ENCODE data around the gene GNB3. TPM values are rescaled to one million over a fixed set of nuclear protein-coding genes. Genes with fewer than 3 reads are reported as not detected.
A peak's percentile ranks its signal among the peaks of the same experiment; 100 is the strongest.
"Not testable (repeated sequence)": the region's sequence is repeated elsewhere in the genome, so short reads cannot be mapped to it uniquely, and the experiment has no call there.

Gene GNB3
- total RNA-seq, 2 donors from 2014 or later, result 0.62 to 0.72 TPM

- no peaks in the 10 kb centered on the region for H3K9me3 ChIP-seq
- peaks cover 12% of the 10 kb centered on the region for H3K36me3 ChIP-seq
- no peak for TF ChIP-seq CTCF (IDR thresholded peaks at IDR 0.05)
- peak overlapping the region; percentile 98 for H3K4me3 ChIP-seq
- H3K27me3 ChIP-seq, result no peaks in the 10 kb centered on the region
- peaks cover 22% of the 10 kb centered on the region for H3K4me1 ChIP-seq
- peak overlapping the region; percentile 90 to 97 for H3K9ac ChIP-seq (ENCODE audit: low read depth in 2 of 2, low read length in 2 of 2)
- intact Hi-C loops (cut with DNase I), result loop anchor here (5.0 kb wide), 1 partner anchor 99 kb away; no protein-coding TSS in a partner anchor
- DNase-seq, result no peak
- peak overlapping the region; percentile 96 for H3K27ac ChIP-seq
These were observed 27.7 kb downstream of the GNB3 start for GRCh38 chr12:6868211-6869048.

GRCh38 chr12:6869049-6870021 lies 28.6 kb downstream of the GNB3 start:
- intact Hi-C loops (cut with DNase I), result loop anchor here (5.0 kb wide), 1 partner anchor 98 kb away; no protein-coding TSS in a partner anchor
- DNase-seq, result peak; percentile 93
- Histone ChIP-seq H3K27me3 (no peaks in the 10 kb centered on the region), H3K27ac (peak overlapping the region; percentile 96), H3K4me3 (peak overlapping the region; percentile 98), H3K36me3 (peaks cover 12% of the 10 kb centered on the region), H3K9ac (ENCODE audit: low read depth in 2 of 2, low read length in 2 of 2) (peak overlapping the region; percentile 90 to 97), H3K4me1 (peaks cover 22% of the 10 kb centered on the region), H3K9me3 (no peaks in the 10 kb centered on the region)
- TF ChIP-seq CTCF (IDR thresholded peaks at IDR 0.05), result peak; percentile 90

GRCh38 chr12:6870304-6870703 lies 29.6 kb downstream of the GNB3 start:
- H3K4me1 ChIP-seq, result peaks cover 22% of the 10 kb centered on the region

GRCh38 chr12:6871052-6871957 lies 30.6 kb downstream of the GNB3 start:
- peak overlapping the region; percentile 33 to 95 for H3K9ac ChIP-seq (ENCODE audit: low read depth in 2 of 2, low read length in 2 of 2)
- no peak for TF ChIP-seq CTCF (IDR thresholded peaks at IDR 0.05)

More at GRCh38 chr12:6870304-6870703, 29.6 kb downstream of the GNB3 start:
- H3K9ac ChIP-seq (ENCODE audit: low read depth in 2 of 2, low read length in 2 of 2); H3K4me3 ChIP-seq; intact Hi-C loops (cut with DNase I); DNase-seq; H3K9me3 ChIP-seq; H3K27me3 ChIP-seq: not testable (repeated sequence)
- H3K27ac ChIP-seq, result peak overlapping the region; percentile 77
- peaks cover 12% of the 10 kb centered on the region for H3K36me3 ChIP-seq

More at GRCh38 chr12:6871052-6871957, 30.6 kb downstream of the GNB3 start:
- intact Hi-C loops (cut with DNase I), result no loop called here
- Histone ChIP-seq H3K4me3 (peak overlapping the region; percentile 80), H3K27me3 (no peaks in the 10 kb centered on the region), H3K27ac (peak overlapping the region; percentile 77), H3K4me1 (peaks cover 22% of the 10 kb centered on the region), H3K36me3 (peaks cover 12% of the 10 kb centered on the region), H3K9me3 (no peaks in the 10 kb centered on the region)
- DNase-seq, result peak; percentile 89
